HepG2 (cell line): ENCODE data around the gene ABCB9. TPM values are rescaled to one million over a fixed set of nuclear protein-coding genes. Genes with fewer than 3 reads are reported as not detected.

ENCODE experiments used
- CBX1 ChIP-seq: IDR thresholded peaks from one replicate; pipeline ENCODE4 v1.6.1; 2016; ENCODE audit warnings: antibody characterized with exemption, low read depth
- CENPX ChIP-seq: sonication (generic); formaldehyde crosslinking; IDR thresholded peaks from 2 replicates; pipeline ENCODE4 v1.9.0; 2021; ENCODE audit warnings: mild to moderate bottlenecking, missing genetic modification reagents, moderate library complexity
- DR1 ChIP-seq: sonication (generic); formaldehyde crosslinking; IDR thresholded peaks from 2 replicates; pipeline ENCODE4 v1.8.0; 2021; ENCODE audit warnings: mild to moderate bottlenecking, missing genetic modification reagents, inconsistent platforms
- FOXO1 ChIP-seq: sonication (generic); formaldehyde crosslinking; IDR thresholded peaks from 2 replicates; pipeline ENCODE4 v1.4.0; 2020; ENCODE audit warnings: missing genetic modification reagents
- GTF2F1 ChIP-seq: fragments of 150-350 bp; IDR thresholded peaks from 2 replicates; pipeline ENCODE4 v1.6.1; 2014; ENCODE audit warnings: low read length
- GTF3A ChIP-seq: sonication (generic); formaldehyde crosslinking; conservative IDR thresholded peaks from 2 replicates; pipeline ENCODE4 v1.4.0; 2020; ENCODE audit warnings: mild to moderate bottlenecking, missing genetic modification reagents
- HOXA3 ChIP-seq: sonication (generic); formaldehyde crosslinking; IDR thresholded peaks from 2 replicates; pipeline ENCODE4 v1.5.0; 2020; ENCODE audit warnings: missing genetic modification reagents
- KLF6 ChIP-seq: IDR thresholded peaks from 2 replicates; pipeline ENCODE4 v1.8.0; 2016; ENCODE audit warnings: missing biosample characterization, missing genetic modification reagents
- NFE2 ChIP-seq: sonication (generic); formaldehyde crosslinking; IDR thresholded peaks from 2 replicates; pipeline ENCODE4 v1.4.0; 2020; ENCODE audit warnings: missing genetic modification reagents
- YEATS4 ChIP-seq: sonication (generic); formaldehyde crosslinking; IDR thresholded peaks from 2 replicates; pipeline ENCODE4 v1.4.0; 2020; ENCODE audit warnings: missing genetic modification reagents, borderline replicate concordance
- ZBTB20 ChIP-seq: sonication (generic); formaldehyde crosslinking; IDR thresholded peaks from 2 replicates; pipeline ENCODE4 v1.8.1; 2023; ENCODE audit warnings: missing genetic modification reagents, low read depth, mild to moderate bottlenecking, borderline replicate concordance
- ZKSCAN5 ChIP-seq: sonication (generic); formaldehyde crosslinking; IDR thresholded peaks from 2 replicates; pipeline ENCODE4 v1.5.1; 2020; ENCODE audit warnings: mild to moderate bottlenecking, missing genetic modification reagents
- ZNF251 ChIP-seq: sonication (generic); formaldehyde crosslinking; IDR thresholded peaks from 2 replicates; pipeline ENCODE4 v1.9.0; 2021; ENCODE audit warnings: mild to moderate bottlenecking, missing genetic modification reagents
- ZNF572 ChIP-seq: sonication (generic); formaldehyde crosslinking; IDR thresholded peaks from 2 replicates; pipeline ENCODE4 v1.5.1; 2020; ENCODE audit warnings: mild to moderate bottlenecking, missing genetic modification reagents
- ZNF792 ChIP-seq: IDR thresholded peaks from 2 replicates; pipeline ENCODE4 v1.6.1; 2016
- ZSCAN21 ChIP-seq: sonication (generic); formaldehyde crosslinking; IDR thresholded peaks from 2 replicates; pipeline ENCODE4 v1.8.0; 2022; ENCODE audit warnings: mild to moderate bottlenecking, missing genetic modification reagents, moderate library complexity, borderline replicate concordance
- polyA plus RNA-seq, 8 experiments: library from polyadenylated mRNA; depleted of rRNA in 3 of 8; stranded (reverse) in 7 of 8; unstranded in 1 of 8; fragments of >200 nt; fragmentation: Illumina TruSeq in 4 of 8; extraction: Trizol in 4 of 8; gene quantifications; 2 replicates each; pipeline versions ENCODE4 v1.2.1 to v1.2.3, GENCODE V29; 2011 to 2016; ENCODE audit warnings: low read depth in 4 of 8, missing spikeins in 1 of 8, mixed read lengths in 1 of 8; ENCODE audit not compliant: insufficient read depth in 1 of 8
- total RNA-seq, 5 experiments: library from RNA; depleted of rRNA; stranded (reverse); fragments of >200 nt; fragmentation: Illumina TruSeq; extraction: Trizol; gene quantifications; 2 replicates each; pipeline ENCODE4 v1.2.3, GENCODE V29; 2016; ENCODE audit warnings: low read depth in 1 of 5
- TF ChIP-seq, protein P1 (sequence below): sonication (generic); formaldehyde crosslinking; IDR thresholded peaks from 2 replicates; pipeline ENCODE4 v1.5.0; 2020; ENCODE audit warnings: mild to moderate bottlenecking, missing genetic modification reagents, borderline replicate concordance
- TF ChIP-seq, protein P2 (sequence below): sonication (generic); formaldehyde crosslinking; IDR thresholded peaks from 2 replicates; pipeline ENCODE4 v1.4.0; 2020; ENCODE audit warnings: missing genetic modification reagents, borderline replicate concordance
- TF ChIP-seq, protein P3 (sequence below), 2 experiments: fragments of 450-650 bp in 1 of 2; sonication (generic) in 1 of 2; formaldehyde crosslinking; IDR thresholded peaks; 2 replicates each; pipeline versions ENCODE4 v1.5.0 to v1.8.0; 2020 to 2022; ENCODE audit warnings: mild to moderate bottlenecking in 1 of 2, missing genetic modification reagents in 1 of 2
- TF ChIP-seq, protein P4 (sequence below): sonication (generic); formaldehyde crosslinking; IDR thresholded peaks from 2 replicates; pipeline ENCODE4 v1.4.0; 2020; ENCODE audit warnings: missing genetic modification reagents, mild to moderate bottlenecking, borderline replicate concordance
- TF ChIP-seq, protein P5 (sequence below): sonication (generic); formaldehyde crosslinking; IDR thresholded peaks from 2 replicates; pipeline ENCODE4 v1.8.1; 2023; ENCODE audit warnings: mild to moderate bottlenecking, missing genetic modification reagents

The ABCB9 gene
- total and polyA plus RNA-seq, 2 of the 13 experiments (the other 11 are each of a cell fraction or from before 2014, with no cell fraction given): 5.1 to 6.0 TPM

DNA sequence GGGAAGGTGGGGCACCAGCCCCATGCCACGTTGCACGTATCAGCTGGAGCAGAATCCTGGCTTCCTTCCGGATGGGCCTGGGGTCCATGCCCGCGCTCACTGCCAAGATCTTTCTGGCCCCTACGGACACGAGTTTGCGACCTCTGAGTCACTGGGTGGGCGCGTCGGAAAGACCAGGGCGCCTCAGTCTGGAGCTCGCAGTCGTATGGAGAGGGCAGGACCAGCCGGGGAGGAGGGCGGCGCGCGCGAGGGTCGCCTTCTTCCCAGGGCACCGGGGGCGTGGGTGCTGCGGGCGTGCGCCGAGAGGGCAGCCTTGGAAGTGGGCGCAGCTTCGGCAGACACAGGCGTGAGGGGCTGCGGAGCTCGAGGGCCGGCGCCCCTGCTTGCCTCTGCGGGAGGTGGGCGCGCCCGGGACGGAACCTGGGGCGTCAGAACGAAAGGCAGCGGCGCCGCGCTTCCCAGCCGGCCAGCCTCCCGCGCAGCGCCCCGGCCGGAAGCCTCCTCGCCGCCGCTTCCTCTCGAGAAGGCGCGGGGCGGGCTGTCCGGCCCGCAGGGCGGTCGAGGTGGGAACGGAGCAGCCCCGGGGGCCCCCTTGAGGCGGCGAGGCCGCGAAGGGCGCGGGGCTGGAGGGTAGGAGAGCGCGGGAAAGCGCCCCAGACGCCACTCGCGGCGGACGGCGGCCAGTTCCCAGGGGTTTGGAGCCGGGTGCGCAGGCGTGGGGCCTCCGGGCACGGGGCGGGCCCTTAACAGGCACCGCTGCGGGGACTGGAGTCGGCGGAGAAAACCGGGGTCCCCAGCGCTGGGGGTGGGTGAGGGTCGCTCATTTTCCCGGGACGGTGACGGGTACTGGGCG lies 14.1 kb upstream of the ABCB9 start, which contains the start of gene ARL6IP4 (continued):
- TF ChIP-seq CENPX (CRISPR knock-in tag): peak; percentile 53; the same call in 1 of the 2 replicates
- no peak for TF ChIP-seq GTF2F1
- TF ChIP-seq, protein P1, sequence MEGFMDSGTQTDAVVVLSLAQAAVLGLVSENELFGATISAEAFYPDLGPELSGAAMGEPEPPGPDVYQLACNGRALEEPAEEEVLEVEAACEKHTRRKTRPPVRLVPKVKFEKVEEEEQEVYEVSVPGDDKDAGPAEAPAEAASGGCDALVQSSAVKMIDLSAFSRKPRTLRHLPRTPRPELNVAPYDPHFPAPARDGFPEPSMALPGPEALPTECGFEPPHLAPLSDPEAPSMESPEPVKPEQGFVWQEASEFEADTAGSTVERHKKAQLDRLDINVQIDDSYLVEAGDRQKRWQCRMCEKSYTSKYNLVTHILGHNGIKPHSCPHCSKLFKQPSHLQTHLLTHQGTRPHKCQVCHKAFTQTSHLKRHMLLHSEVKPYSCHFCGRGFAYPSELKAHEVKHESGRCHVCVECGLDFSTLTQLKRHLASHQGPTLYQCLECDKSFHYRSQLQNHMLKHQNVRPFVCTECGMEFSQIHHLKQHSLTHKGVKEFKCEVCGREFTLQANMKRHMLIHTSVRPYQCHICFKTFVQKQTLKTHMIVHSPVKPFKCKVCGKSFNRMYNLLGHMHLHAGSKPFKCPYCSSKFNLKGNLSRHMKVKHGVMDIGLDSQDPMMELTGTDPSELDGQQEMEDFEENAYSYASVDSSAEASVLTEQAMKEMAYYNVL: no peak
- TF ChIP-seq, protein P2, sequence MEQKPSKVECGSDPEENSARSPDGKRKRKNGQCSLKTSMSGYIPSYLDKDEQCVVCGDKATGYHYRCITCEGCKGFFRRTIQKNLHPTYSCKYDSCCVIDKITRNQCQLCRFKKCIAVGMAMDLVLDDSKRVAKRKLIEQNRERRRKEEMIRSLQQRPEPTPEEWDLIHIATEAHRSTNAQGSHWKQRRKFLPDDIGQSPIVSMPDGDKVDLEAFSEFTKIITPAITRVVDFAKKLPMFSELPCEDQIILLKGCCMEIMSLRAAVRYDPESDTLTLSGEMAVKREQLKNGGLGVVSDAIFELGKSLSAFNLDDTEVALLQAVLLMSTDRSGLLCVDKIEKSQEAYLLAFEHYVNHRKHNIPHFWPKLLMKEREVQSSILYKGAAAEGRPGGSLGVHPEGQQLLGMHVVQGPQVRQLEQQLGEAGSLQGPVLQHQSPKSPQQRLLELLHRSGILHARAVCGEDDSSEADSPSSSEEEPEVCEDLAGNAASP: no peak
- TF ChIP-seq HOXA3: peak; percentile 54
- TF ChIP-seq FOXO1 (CRISPR knock-in tag): no peak
- TF ChIP-seq YEATS4 (CRISPR knock-in tag): peak; percentile 84
- TF ChIP-seq ZNF572: no peak
- no peak for TF ChIP-seq ZNF251
- peak; percentile 32; the same call in 1 of the 2 replicates for TF ChIP-seq ZSCAN21 (CRISPR knock-in tag)
- TF ChIP-seq, protein P3, sequence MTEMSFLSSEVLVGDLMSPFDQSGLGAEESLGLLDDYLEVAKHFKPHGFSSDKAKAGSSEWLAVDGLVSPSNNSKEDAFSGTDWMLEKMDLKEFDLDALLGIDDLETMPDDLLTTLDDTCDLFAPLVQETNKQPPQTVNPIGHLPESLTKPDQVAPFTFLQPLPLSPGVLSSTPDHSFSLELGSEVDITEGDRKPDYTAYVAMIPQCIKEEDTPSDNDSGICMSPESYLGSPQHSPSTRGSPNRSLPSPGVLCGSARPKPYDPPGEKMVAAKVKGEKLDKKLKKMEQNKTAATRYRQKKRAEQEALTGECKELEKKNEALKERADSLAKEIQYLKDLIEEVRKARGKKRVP (CRISPR knock-in tag; IDR thresholded peaks at IDR 0.05): 0 out of 4 replicates have a peak, but pooled peaks of 1 of the 2 experiments have one; percentile 57
- no peak for TF ChIP-seq GTF3A (CRISPR knock-in tag)
- TF ChIP-seq KLF6 (CRISPR knock-in tag): 0 out of 2 replicates have a peak, but pooled peaks have one; percentile 50
- TF ChIP-seq DR1: no peak; the same call in 1 of the 2 replicates
- TF ChIP-seq, protein P4, sequence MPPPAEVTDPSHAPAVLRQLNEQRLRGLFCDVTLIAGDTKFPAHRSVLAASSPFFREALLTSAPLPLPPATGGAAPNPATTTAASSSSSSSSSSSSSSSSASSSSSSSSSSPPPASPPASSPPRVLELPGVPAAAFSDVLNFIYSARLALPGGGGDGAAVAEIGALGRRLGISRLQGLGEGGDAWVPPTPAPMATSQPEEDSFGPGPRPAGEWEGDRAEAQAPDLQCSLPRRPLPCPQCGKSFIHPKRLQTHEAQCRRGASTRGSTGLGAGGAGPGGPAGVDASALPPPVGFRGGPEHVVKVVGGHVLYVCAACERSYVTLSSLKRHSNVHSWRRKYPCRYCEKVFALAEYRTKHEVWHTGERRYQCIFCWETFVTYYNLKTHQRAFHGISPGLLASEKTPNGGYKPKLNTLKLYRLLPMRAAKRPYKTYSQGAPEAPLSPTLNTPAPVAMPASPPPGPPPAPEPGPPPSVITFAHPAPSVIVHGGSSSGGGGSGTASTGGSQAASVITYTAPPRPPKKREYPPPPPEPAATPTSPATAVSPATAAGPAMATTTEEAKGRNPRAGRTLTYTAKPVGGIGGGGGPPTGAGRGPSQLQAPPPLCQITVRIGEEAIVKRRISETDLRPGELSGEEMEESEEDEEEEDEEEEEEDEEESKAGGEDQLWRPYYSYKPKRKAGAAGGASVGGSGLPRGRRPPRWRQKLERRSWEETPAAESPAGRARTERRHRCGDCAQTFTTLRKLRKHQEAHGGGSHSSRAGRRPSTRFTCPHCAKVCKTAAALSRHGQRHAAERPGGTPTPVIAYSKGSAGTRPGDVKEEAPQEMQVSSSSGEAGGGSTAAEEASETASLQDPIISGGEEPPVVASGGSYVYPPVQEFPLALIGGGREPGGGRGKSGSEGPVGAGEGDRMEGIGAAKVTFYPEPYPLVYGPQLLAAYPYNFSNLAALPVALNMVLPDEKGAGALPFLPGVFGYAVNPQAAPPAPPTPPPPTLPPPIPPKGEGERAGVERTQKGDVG (CRISPR knock-in tag): no peak
- no peak for TF ChIP-seq ZKSCAN5 (CRISPR knock-in tag)
- TF ChIP-seq, protein P5, sequence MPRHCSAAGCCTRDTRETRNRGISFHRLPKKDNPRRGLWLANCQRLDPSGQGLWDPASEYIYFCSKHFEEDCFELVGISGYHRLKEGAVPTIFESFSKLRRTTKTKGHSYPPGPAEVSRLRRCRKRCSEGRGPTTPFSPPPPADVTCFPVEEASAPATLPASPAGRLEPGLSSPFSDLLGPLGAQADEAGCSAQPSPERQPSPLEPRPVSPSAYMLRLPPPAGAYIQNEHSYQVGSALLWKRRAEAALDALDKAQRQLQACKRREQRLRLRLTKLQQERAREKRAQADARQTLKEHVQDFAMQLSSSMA (CRISPR knock-in tag): peak; percentile 14; the same call in 1 of the 2 replicates
- TF ChIP-seq NFE2 (CRISPR knock-in tag): no peak
- TF ChIP-seq ZBTB20 (CRISPR knock-in tag): no peak
- no peak for TF ChIP-seq CBX1
- no peak; the same call in 1 of the 2 replicates for TF ChIP-seq ZNF792 (CRISPR knock-in tag)
